CD4-positive, alpha-beta T cell (primary cell): ENCODE results near the gene ARHGEF28. TPM values are rescaled to one million over a fixed set of nuclear protein-coding genes. Genes with fewer than 3 reads are reported as not detected.

ENCODE experiments used
- ATAC-seq: fragments of 200-7000 bp; cut with Tn5 transposase; one replicate; pipeline ENCODE4 v1.10.0; 2022; ENCODE audit warnings: mild to moderate bottlenecking; ENCODE audit not compliant: poor library complexity
- CTCF ChIA-PET: fragments of 350-600 bp; sonication (Branson Sonifier 250); formaldehyde crosslinking; loops from one replicate; lab custom pipeline; 2021; ENCODE audit warnings: antibody characterized with exemption, inconsistent platforms; lab: Charles Lee
- POLR2A ChIA-PET: fragments of 350-600 bp; sonication (Branson Sonifier 250); formaldehyde crosslinking; loops from one replicate; lab custom pipeline; 2021; ENCODE audit warnings: antibody characterized with exemption, inconsistent platforms; lab: Charles Lee
- DNase-seq, 14 experiments: peaks; one replicate each; pipeline ENCODE4 v3.0.0-alpha.2; 2013 to 2020; ENCODE audit warnings: mixed read lengths in 2 of 14
- H3K27ac ChIP-seq, 2 donors: one replicate each; pipeline versions ENCODE4 v1.5.1 to v1.7.0; 2013; ENCODE audit warnings: low read length in 2 of 2, low read depth in 1 of 2, mild to moderate bottlenecking in 1 of 2
- H3K27me3 ChIP-seq, 2 experiments: 1 replicate in 1 of 2; 2 replicates in 1 of 2; pipeline versions ENCODE4 v1.6.1 to v1.7.0; 2013; ENCODE audit warnings: low read length in 2 of 2, control low read depth in 1 of 2, mild to moderate bottlenecking in 1 of 2, moderate library complexity in 1 of 2; ENCODE audit not compliant: insufficient read depth in 2 of 2, control insufficient read depth in 1 of 2
- H3K36me3 ChIP-seq: one replicate; pipeline ENCODE4 v1.6.1; 2013; ENCODE audit warnings: low read length, control low read depth; ENCODE audit not compliant: insufficient read depth
- H3K4me1 ChIP-seq: one replicate; pipeline ENCODE4 v1.6.1; 2013; ENCODE audit warnings: low read length, control low read depth; ENCODE audit not compliant: insufficient read depth
- H3K4me3 ChIP-seq: one replicate; pipeline ENCODE4 v1.5.1; 2013; ENCODE audit warnings: mild to moderate bottlenecking, low read length, moderate library complexity
- H3K9me3 ChIP-seq, 2 experiments: 1 replicate in 1 of 2; 2 replicates in 1 of 2; pipeline versions ENCODE4 v1.6.1 to v1.7.0; 2013; ENCODE audit warnings: low read length in 2 of 2, mild to moderate bottlenecking in 2 of 2, control low read depth in 1 of 2, moderate library complexity in 1 of 2; ENCODE audit not compliant: control insufficient read depth in 1 of 2, insufficient read depth in 1 of 2
- H3K27ac Mint-ChIP-seq: one replicate; pipeline ENCODE4 v1.8.0; 2020; ENCODE audit warnings: mixed read lengths
- H3K27me3 Mint-ChIP-seq: one replicate; pipeline ENCODE4 v1.8.0; 2021; ENCODE audit warnings: mixed read lengths
- H3K36me3 Mint-ChIP-seq: one replicate; pipeline ENCODE4 v1.8.0; 2021; ENCODE audit warnings: low read depth, mixed read lengths
- H3K4me1 Mint-ChIP-seq: one replicate; pipeline ENCODE4 v1.8.0; 2021; ENCODE audit warnings: low read depth, mixed read lengths
- H3K4me3 Mint-ChIP-seq: one replicate; pipeline ENCODE4 v1.8.0; 2020; ENCODE audit warnings: mild to moderate bottlenecking, mixed read lengths
- H3K9me3 Mint-ChIP-seq: one replicate; pipeline ENCODE4 v1.8.0; 2020; ENCODE audit warnings: mixed read lengths
- CTCF ChIP-seq: fragments of 200-600 bp; IDR thresholded peaks from one replicate; pipeline ENCODE4 v1.8.0; 2022; ENCODE audit warnings: antibody characterized with exemption, mild to moderate bottlenecking
- intact Hi-C, 2 experiments: fragments of 100-400 bp; cut with DNase I in 1 of 2; cut with micrococcal nuclease in 1 of 2; formaldehyde crosslinking; loops; one replicate each; pipeline versions ENCODE4 v1.15.1 to v1.9.0; 2023 to 2025; cut with DNase I, micrococcal nuclease
- total RNA-seq, 174 experiments: library from RNA in 2 of 174; stranded (reverse) in 2 of 174; gene quantifications; one replicate each; pipeline ENCODE4 v1.2.3 and lab custom pipeline; 2021 to 2026

Gene ARHGEF28
- total RNA-seq, 2 experiments from 2014 or later: not detected

- DNase-seq (no peak), ATAC-seq (no peak)
- ChIA-PET POLR2A (no interaction called here), CTCF (no interaction called here)
- Histone ChIP-seq H3K36me3 (no peaks in the 10 kb centered on the region), H3K27me3 (peaks cover 5 to 11% of the 10 kb centered on the region in 2 experiments), H3K4me3 (no peak overlapping the region), H3K4me1 (no peaks in the 10 kb centered on the region), H3K27ac (no peak overlapping the region), H3K9me3 (no peaks in the 10 kb centered on the region)
- Mint-ChIP-seq H3K9me3 (no peaks in the 10 kb centered on the region), H3K36me3 (no peaks in the 10 kb centered on the region), H3K27ac (no peak overlapping the region), H3K4me1 (no peaks in the 10 kb centered on the region), H3K4me3 (no peak overlapping the region), H3K27me3 (peaks cover 13% of the 10 kb centered on the region)
- no peak for TF ChIP-seq CTCF
- intact Hi-C loops: no loop called here
Observed at GRCh38 chr5:73649926-73650325, 23.9 kb downstream of the ARHGEF28 start.

- H3K4me1 ChIP-seq: no peaks in the 10 kb centered on the region
- no peaks in the 10 kb centered on the region for H3K36me3 ChIP-seq
- no peak overlapping the region for H3K4me3 Mint-ChIP-seq
- TF ChIP-seq CTCF: no peak
- H3K27ac Mint-ChIP-seq: no peak overlapping the region
- peaks cover 0 to 11% of the 10 kb centered on the region in 2 experiments for H3K27me3 ChIP-seq
- no peaks in the 10 kb centered on the region for H3K36me3 Mint-ChIP-seq
- H3K27ac ChIP-seq: no peak overlapping the region
- H3K4me1 Mint-ChIP-seq: no peaks in the 10 kb centered on the region
- no peak for DNase-seq
- intact Hi-C loops: no loop called here
- no peaks in the 10 kb centered on the region for H3K9me3 Mint-ChIP-seq
- ChIA-PET CTCF (no interaction called here), POLR2A (no interaction called here)
- no peak for ATAC-seq
- no peaks in the 10 kb centered on the region for H3K9me3 ChIP-seq
- H3K4me3 ChIP-seq: no peak overlapping the region
- H3K27me3 Mint-ChIP-seq: peaks cover 7% of the 10 kb centered on the region
Observed at GRCh38 chr5:73652391-73652790, 26.4 kb downstream of the ARHGEF28 start.

- intact Hi-C loops: no loop called here
- no peaks in the 10 kb centered on the region for H3K36me3 ChIP-seq
- TF ChIP-seq CTCF: no peak
- ChIA-PET POLR2A (no interaction called here), CTCF (no interaction called here)
- Mint-ChIP-seq H3K4me1 (no peaks in the 10 kb centered on the region), H3K9me3 (no peaks in the 10 kb centered on the region), H3K27ac (no peak overlapping the region), H3K36me3 (no peaks in the 10 kb centered on the region), H3K4me3 (no peak overlapping the region), H3K27me3 (no peaks in the 10 kb centered on the region)
- DNase-seq: no peak
- no peak for ATAC-seq
- H3K4me3 ChIP-seq: no peak overlapping the region
- H3K9me3 ChIP-seq: no peaks in the 10 kb centered on the region
- no peak overlapping the region for H3K27ac ChIP-seq
- H3K4me1 ChIP-seq: no peaks in the 10 kb centered on the region
- H3K27me3 ChIP-seq: peaks cover 0 to 4% of the 10 kb centered on the region in 2 experiments
Observed at GRCh38 chr5:73654171-73654811, 28.3 kb downstream of the ARHGEF28 start.
